Bronchial epithelial cell (primary cell): ENCODE measurements around the gene TRAPPC3. TPM values are rescaled to one million over a fixed set of nuclear protein-coding genes. Genes with fewer than 3 reads are reported as not detected.

Source experiments
- DNase-seq: peaks from one replicate; pipeline ENCODE4 v3.0.0-alpha.2; 2010; ENCODE audit warnings: low read depth
- FAIRE-seq: peaks from 2 replicates; lab custom pipeline; 2011; peaks lifted over from hg19 to GRCh38; lab: Jason Lieb, UNC
- H3K27me3 ChIP-seq: 2 replicates; pipeline ENCODE4 v1.5.1; 2011; ENCODE audit warnings: low read length; ENCODE audit not compliant: control insufficient read depth, insufficient read depth
- H3K36me3 ChIP-seq: 2 replicates; pipeline ENCODE4 v1.5.1; 2011; ENCODE audit warnings: low read length; ENCODE audit not compliant: control insufficient read depth, insufficient read depth
- H3K4me3 ChIP-seq: 2 replicates; pipeline ENCODE4 v1.5.1; 2011; ENCODE audit warnings: mild to moderate bottlenecking, low read depth, low read length, control low read depth
- total RNA-seq: library from RNA; depleted of rRNA; stranded (reverse); fragments of >200 nt; gene quantifications from 2 replicates; pipeline ENCODE4 v1.2.1, GENCODE V29; 2014
- TF ChIP-seq, protein P1 (sequence below): IDR thresholded peaks from 2 replicates; pipeline ENCODE4 v1.5.1; 2011; ENCODE audit warnings: mild to moderate bottlenecking, moderate library complexity, low read length, control low read depth, inconsistent platforms; ENCODE audit not compliant: insufficient read depth, severe bottlenecking

The TRAPPC3 gene
- total RNA-seq, 1 donor from 2014 or later: 105 TPM

DNA sequence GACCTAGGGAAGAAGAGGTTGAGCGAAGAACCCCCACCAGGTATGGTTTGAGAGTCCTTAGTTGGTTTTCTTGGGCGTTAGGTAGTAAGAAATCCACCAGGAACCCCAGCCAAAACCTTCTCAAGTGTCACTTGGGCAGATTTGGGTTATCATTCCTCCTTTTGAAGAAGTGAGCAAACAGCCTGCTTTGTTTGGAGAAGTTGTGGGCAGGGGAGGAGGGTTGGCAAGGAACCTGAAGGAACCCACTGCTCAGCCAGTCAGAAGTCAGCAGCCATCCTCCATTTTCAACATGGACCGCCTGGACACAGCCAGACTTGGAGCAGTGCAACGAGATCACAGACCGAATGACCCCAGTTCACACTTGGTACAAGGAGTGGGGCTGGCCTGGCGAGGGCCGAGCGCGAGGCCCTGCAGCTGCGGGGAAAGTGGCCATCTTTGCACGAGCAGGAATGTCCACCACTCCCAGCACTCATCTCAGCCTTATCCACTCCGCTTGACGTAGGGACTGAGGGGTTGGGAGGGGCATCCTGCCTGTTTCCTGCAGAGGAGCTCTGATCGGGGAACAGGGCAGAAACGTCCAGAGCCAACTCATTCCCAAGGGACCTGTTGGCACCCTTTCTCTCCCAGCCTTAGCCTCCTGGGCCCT lies 53.4 kb downstream of the TRAPPC3 start:
- TF ChIP-seq, protein P1, sequence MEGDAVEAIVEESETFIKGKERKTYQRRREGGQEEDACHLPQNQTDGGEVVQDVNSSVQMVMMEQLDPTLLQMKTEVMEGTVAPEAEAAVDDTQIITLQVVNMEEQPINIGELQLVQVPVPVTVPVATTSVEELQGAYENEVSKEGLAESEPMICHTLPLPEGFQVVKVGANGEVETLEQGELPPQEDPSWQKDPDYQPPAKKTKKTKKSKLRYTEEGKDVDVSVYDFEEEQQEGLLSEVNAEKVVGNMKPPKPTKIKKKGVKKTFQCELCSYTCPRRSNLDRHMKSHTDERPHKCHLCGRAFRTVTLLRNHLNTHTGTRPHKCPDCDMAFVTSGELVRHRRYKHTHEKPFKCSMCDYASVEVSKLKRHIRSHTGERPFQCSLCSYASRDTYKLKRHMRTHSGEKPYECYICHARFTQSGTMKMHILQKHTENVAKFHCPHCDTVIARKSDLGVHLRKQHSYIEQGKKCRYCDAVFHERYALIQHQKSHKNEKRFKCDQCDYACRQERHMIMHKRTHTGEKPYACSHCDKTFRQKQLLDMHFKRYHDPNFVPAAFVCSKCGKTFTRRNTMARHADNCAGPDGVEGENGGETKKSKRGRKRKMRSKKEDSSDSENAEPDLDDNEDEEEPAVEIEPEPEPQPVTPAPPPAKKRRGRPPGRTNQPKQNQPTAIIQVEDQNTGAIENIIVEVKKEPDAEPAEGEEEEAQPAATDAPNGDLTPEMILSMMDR: no peak
- H3K4me3 ChIP-seq: no peak overlapping the region
- H3K27me3 ChIP-seq: no peaks in the 10 kb centered on the region
- H3K36me3 ChIP-seq: peaks cover 31% of the 10 kb centered on the region
- no peak for DNase-seq
- peak; percentile 79 for FAIRE-seq

DNA sequence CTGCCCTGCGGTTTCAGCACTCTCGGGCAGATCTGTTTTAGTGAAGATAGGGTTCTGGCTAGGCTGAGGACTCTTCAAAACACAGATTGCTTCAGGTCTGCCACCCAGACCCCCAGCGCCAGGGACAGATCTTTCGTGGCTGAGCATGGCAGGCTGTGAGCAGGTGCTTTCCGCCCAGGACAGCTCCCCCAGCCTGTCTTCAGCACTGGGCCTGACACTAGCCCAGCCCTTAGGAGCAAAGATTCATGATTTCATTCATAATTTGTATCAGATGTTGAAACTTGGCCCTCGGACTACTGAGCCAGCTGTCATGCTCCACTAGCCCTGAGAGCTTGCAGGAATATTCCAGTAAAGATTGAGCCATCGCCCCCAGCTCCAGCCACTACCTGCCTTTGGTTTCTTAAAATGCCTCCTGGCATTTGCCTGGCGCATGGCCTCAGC lies 54.6 kb downstream of the TRAPPC3 start:
- FAIRE-seq (no peak), DNase-seq (no peak)
- no peak overlapping the region for H3K4me3 ChIP-seq
- no peaks in the 10 kb centered on the region for H3K27me3 ChIP-seq
- H3K36me3 ChIP-seq: peaks cover 34% of the 10 kb centered on the region
- TF ChIP-seq, protein P1: no peak

DNA sequence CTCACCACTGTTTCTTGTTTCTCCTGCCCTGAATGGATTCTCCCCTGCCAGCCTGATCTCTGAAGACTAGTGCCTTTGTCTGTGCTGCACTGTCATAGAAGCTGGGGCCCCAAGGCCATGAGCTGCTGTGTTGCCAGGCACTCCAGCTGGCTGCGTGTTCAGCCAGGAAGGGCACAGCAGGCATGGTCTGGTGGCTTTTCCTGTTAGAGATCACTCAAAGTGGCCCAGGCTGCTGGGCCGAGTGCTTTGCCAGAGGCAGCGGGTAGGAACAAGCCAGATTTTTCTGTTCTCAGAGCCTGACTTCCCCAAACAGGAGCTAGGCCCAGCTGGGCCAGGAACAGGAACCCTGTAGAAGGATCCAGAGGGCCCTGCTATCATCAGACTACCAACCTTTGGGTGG lies 55.4 kb downstream of the TRAPPC3 start:
- TF ChIP-seq, protein P1: no peak
- DNase-seq (no peak), FAIRE-seq (no peak)
- Histone ChIP-seq H3K27me3 (no peaks in the 10 kb centered on the region), H3K4me3 (no peak overlapping the region), H3K36me3 (peaks cover 34% of the 10 kb centered on the region)

DNA sequence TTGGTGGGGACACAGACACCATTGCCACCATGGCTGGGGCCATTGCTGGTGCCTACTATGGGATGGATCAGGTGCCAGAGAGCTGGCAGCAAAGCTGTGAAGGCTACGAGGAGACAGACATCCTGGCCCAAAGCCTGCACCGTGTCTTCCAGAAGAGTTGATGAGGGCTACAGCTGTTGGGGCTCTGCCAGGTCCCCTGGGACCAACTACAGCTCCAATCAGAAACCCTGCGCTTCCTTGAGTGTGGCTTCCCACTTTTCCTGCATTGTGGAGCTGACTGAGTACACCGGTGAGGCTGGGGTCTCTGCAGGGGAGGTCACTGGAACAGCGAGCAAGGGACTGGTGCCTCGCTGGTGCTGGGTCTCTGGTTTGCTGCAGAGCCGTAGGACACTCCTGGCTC lies 56.1 kb downstream of the TRAPPC3 start:
- Histone ChIP-seq H3K27me3 (no peaks in the 10 kb centered on the region), H3K36me3 (peaks cover 34% of the 10 kb centered on the region), H3K4me3 (no peak overlapping the region)
- TF ChIP-seq, protein P1: no peak
- no peak for FAIRE-seq
- no peak for DNase-seq

DNA sequence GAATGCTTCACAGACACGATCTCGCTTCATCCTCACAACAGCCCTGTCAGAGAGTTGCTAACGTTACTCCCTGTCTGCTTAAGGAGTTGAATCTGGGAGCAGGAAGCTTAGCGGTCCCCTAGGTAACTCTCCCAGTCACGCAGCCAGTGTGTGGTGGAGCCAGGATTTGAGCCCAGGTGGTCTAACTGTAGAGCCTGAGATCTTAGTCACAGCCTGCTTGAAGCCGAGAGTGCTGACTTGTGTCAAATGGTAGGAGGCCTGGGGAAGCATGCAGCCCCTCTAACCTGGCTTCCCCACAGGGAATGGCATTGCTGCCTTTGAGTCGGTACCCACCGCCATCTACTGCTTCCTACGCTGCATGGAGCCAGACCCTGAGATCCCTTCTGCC lies 56.5 kb downstream of the TRAPPC3 start:
- peaks cover 34% of the 10 kb centered on the region for H3K36me3 ChIP-seq
- DNase-seq: no peak
- TF ChIP-seq, protein P1: no peak
- no peaks in the 10 kb centered on the region for H3K27me3 ChIP-seq
- H3K4me3 ChIP-seq: no peak overlapping the region
- FAIRE-seq: peak; percentile 7
